Activated T-helper 2 cell treated with anti-CD3 and anti-CD28 coated beads, Interferon-gamma antibody, Interleukin-2, Interleukin-4, amounts not matched to agents 10 μg/mL and 5 μg/mL and 100 μg/mL, durations not matched to agents 14 hours and 24 hours and 36 hours (primary cell): ENCODE measurements around the gene GPR22. TPM values are rescaled to one million over a fixed set of nuclear protein-coding genes. Genes with fewer than 3 reads are reported as not detected.

Experiments used
- DNase-seq: peaks from one replicate; pipeline ENCODE4 v3.0.0; 2021; ENCODE audit warnings: low spot score
- H3K27ac Mint-ChIP-seq: one replicate; pipeline ENCODE4 v1.8.0; 2021; ENCODE audit warnings: mixed read lengths
- H3K27me3 Mint-ChIP-seq: one replicate; pipeline ENCODE4 v1.8.0; 2021; ENCODE audit warnings: low read depth, mixed read lengths
- H3K36me3 Mint-ChIP-seq: one replicate; pipeline ENCODE4 v1.8.0; 2021; ENCODE audit warnings: low read depth, mixed read lengths
- H3K4me1 Mint-ChIP-seq: one replicate; pipeline ENCODE4 v1.8.0; 2021; ENCODE audit warnings: low read depth, mixed read lengths
- H3K4me3 Mint-ChIP-seq: one replicate; pipeline ENCODE4 v1.8.0; 2021; ENCODE audit warnings: low read depth, mild to moderate bottlenecking, moderate library complexity, mixed read lengths
- H3K9me3 Mint-ChIP-seq: one replicate; pipeline ENCODE4 v1.8.0; 2021; ENCODE audit warnings: mixed read lengths
- intact Hi-C: fragments of 100-400 bp; cut with micrococcal nuclease; formaldehyde crosslinking; loops from one replicate; pipeline ENCODE4 v1.15.1; 2023
- total RNA-seq: library from RNA; stranded (reverse); gene quantifications from 2 replicates; pipeline ENCODE4 v1.2.3, GENCODE V29; 2022

Gene GPR22
- total RNA-seq, result not detected in 2 replicates

- Mint-ChIP-seq H3K36me3 (no peaks in the 10 kb centered on the region), H3K27ac (no peak within 1 kb of the TSS), H3K9me3 (no peaks in the 10 kb centered on the region), H3K27me3 (no peaks in the 10 kb centered on the region), H3K4me1 (no peaks in the 10 kb centered on the region), H3K4me3 (no peak within 1 kb of the TSS)
- intact Hi-C loops, result no loop called here
- no peak for DNase-seq
Observed at GRCh38 chr7:107469929-107470328, at the start of gene GPR22. TSS of gene GPR22 (plus strand) at chr7:107470057. CDS start at chr7:107474061, 4,004 bp downstream.

- H3K36me3 Mint-ChIP-seq, result peaks cover 4% of the 10 kb centered on the region
- intact Hi-C loops, result no loop called here
Observed at GRCh38 chr7:107427462-107427861, 42.4 kb upstream of the GPR22 start.

GRCh38 chr7:107428642-107429041 is 41.2 kb upstream of the GPR22 start:
- Mint-ChIP-seq H3K27ac (no peak overlapping the region), H3K36me3 (peaks cover 4% of the 10 kb centered on the region), H3K9me3 (peaks cover 5% of the 10 kb centered on the region), H3K4me1 (no peaks in the 10 kb centered on the region), H3K27me3 (no peaks in the 10 kb centered on the region), H3K4me3 (no peak overlapping the region)
- intact Hi-C loops, result no loop called here
- no peak for DNase-seq

More at GRCh38 chr7:107427462-107427861, 42.4 kb upstream of the GPR22 start:
- Mint-ChIP-seq H3K4me3 (no peak overlapping the region), H3K4me1 (no peaks in the 10 kb centered on the region), H3K27me3 (no peaks in the 10 kb centered on the region), H3K9me3 (no peaks in the 10 kb centered on the region), H3K27ac (no peak overlapping the region)
- no peak for DNase-seq

GRCh38 chr7:107430057-107430456 is 39.8 kb upstream of the GPR22 start:
- H3K4me3 Mint-ChIP-seq, result no peak overlapping the region
- peaks cover 4% of the 10 kb centered on the region for H3K36me3 Mint-ChIP-seq
- no peak for DNase-seq
- intact Hi-C loops, result no loop called here
- no peaks in the 10 kb centered on the region for H3K27me3 Mint-ChIP-seq
- H3K4me1 Mint-ChIP-seq, result no peaks in the 10 kb centered on the region
- H3K9me3 Mint-ChIP-seq, result peaks cover 13% of the 10 kb centered on the region
- H3K27ac Mint-ChIP-seq, result no peak overlapping the region

- Mint-ChIP-seq H3K36me3 (peaks cover 4% of the 10 kb centered on the region), H3K27ac (no peak overlapping the region), H3K4me3 (no peak overlapping the region), H3K27me3 (no peaks in the 10 kb centered on the region), H3K9me3 (peaks cover 18% of the 10 kb centered on the region), H3K4me1 (no peaks in the 10 kb centered on the region)
- intact Hi-C loops, result no loop called here
- no peak for DNase-seq
Observed at GRCh38 chr7:107432261-107432660, 37.6 kb upstream of the GPR22 start.

GRCh38 chr7:107435749-107436148 is 34.1 kb upstream of the GPR22 start:
- no peak for DNase-seq
- Mint-ChIP-seq H3K27me3 (no peaks in the 10 kb centered on the region), H3K9me3 (peaks cover 18% of the 10 kb centered on the region), H3K4me3 (no peak overlapping the region), H3K4me1 (no peaks in the 10 kb centered on the region), H3K27ac (no peak overlapping the region), H3K36me3 (peaks cover under 1% of the 10 kb centered on the region)
- intact Hi-C loops, result no loop called here

GRCh38 chr7:107439025-107439424 is 30.8 kb upstream of the GPR22 start:
- H3K4me3 Mint-ChIP-seq, result no peak overlapping the region
- H3K36me3 Mint-ChIP-seq, result peaks cover 5% of the 10 kb centered on the region
- no peaks in the 10 kb centered on the region for H3K27me3 Mint-ChIP-seq
- no peaks in the 10 kb centered on the region for H3K4me1 Mint-ChIP-seq
- DNase-seq, result no peak
- H3K9me3 Mint-ChIP-seq, result peaks cover 22% of the 10 kb centered on the region
- no peak overlapping the region for H3K27ac Mint-ChIP-seq
- intact Hi-C loops, result no loop called here

- Mint-ChIP-seq H3K27me3 (no peaks in the 10 kb centered on the region), H3K36me3 (peaks cover 5% of the 10 kb centered on the region), H3K9me3 (peaks cover 11% of the 10 kb centered on the region), H3K27ac (no peak overlapping the region), H3K4me1 (peaks cover under 1% of the 10 kb centered on the region), H3K4me3 (no peak overlapping the region)
- DNase-seq, result no peak
- intact Hi-C loops, result no loop called here
Observed at GRCh38 chr7:107441581-107442422, 28.1 kb upstream of the GPR22 start.

GRCh38 chr7:107442678-107443077 is 27.2 kb upstream of the GPR22 start:
- no peak overlapping the region for H3K27ac Mint-ChIP-seq
- peaks cover 11% of the 10 kb centered on the region for H3K9me3 Mint-ChIP-seq
- intact Hi-C loops, result no loop called here
- no peak overlapping the region for H3K4me3 Mint-ChIP-seq
- H3K4me1 Mint-ChIP-seq, result peaks cover 4% of the 10 kb centered on the region
- H3K36me3 Mint-ChIP-seq, result peaks cover 5% of the 10 kb centered on the region
- no peak for DNase-seq
- no peaks in the 10 kb centered on the region for H3K27me3 Mint-ChIP-seq

GRCh38 chr7:107446531-107446930 is 23.3 kb upstream of the GPR22 start:
- intact Hi-C loops, result no loop called here

GRCh38 chr7:107446988-107447387 is 22.9 kb upstream of the GPR22 start:
- peaks cover 14% of the 10 kb centered on the region for H3K4me1 Mint-ChIP-seq
- intact Hi-C loops, result no loop called here
- DNase-seq, result no peak
- H3K27me3 Mint-ChIP-seq, result no peaks in the 10 kb centered on the region
- peaks cover 9% of the 10 kb centered on the region for H3K36me3 Mint-ChIP-seq
- no peak overlapping the region for H3K4me3 Mint-ChIP-seq
- H3K9me3 Mint-ChIP-seq, result peaks cover 6% of the 10 kb centered on the region
- H3K27ac Mint-ChIP-seq, result no peak overlapping the region

More at GRCh38 chr7:107446531-107446930, 23.3 kb upstream of the GPR22 start:
- Mint-ChIP-seq H3K36me3 (peaks cover 9% of the 10 kb centered on the region), H3K27ac (no peak overlapping the region), H3K27me3 (no peaks in the 10 kb centered on the region), H3K9me3 (peaks cover 11% of the 10 kb centered on the region), H3K4me3 (no peak overlapping the region), H3K4me1 (peaks cover 14% of the 10 kb centered on the region)
- no peak for DNase-seq

- Mint-ChIP-seq H3K36me3 (peaks cover 4% of the 10 kb centered on the region), H3K27ac (no peak overlapping the region), H3K27me3 (no peaks in the 10 kb centered on the region), H3K9me3 (no peaks in the 10 kb centered on the region), H3K4me3 (no peak overlapping the region), H3K4me1 (peaks cover 14% of the 10 kb centered on the region)
- no peak for DNase-seq
- intact Hi-C loops, result no loop called here
Observed at GRCh38 chr7:107450970-107451369, 18.9 kb upstream of the GPR22 start.

GRCh38 chr7:107453388-107453787 is 16.5 kb upstream of the GPR22 start:
- no peak for DNase-seq
- peaks cover 15% of the 10 kb centered on the region for H3K36me3 Mint-ChIP-seq
- H3K4me1 Mint-ChIP-seq, result peaks cover 9% of the 10 kb centered on the region
- H3K27me3 Mint-ChIP-seq, result no peaks in the 10 kb centered on the region
- H3K27ac Mint-ChIP-seq, result no peak overlapping the region
- no peak overlapping the region for H3K4me3 Mint-ChIP-seq
- intact Hi-C loops, result no loop called here
- H3K9me3 Mint-ChIP-seq, result no peaks in the 10 kb centered on the region
